ENCODE data around the gene SCRN3.
"Not testable (repeated sequence)": the region's sequence is repeated elsewhere in the genome, so short reads cannot be mapped to it uniquely, and the experiment has no call there.

The SCRN3 gene, protein sequence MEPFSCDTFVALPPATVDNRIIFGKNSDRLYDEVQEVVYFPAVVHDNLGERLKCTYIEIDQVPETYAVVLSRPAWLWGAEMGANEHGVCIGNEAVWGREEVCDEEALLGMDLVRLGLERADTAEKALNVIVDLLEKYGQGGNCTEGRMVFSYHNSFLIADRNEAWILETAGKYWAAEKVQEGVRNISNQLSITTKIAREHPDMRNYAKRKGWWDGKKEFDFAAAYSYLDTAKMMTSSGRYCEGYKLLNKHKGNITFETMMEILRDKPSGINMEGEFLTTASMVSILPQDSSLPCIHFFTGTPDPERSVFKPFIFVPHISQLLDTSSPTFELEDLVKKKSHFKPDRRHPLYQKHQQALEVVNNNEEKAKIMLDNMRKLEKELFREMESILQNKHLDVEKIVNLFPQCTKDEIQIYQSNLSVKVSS

DNA sequence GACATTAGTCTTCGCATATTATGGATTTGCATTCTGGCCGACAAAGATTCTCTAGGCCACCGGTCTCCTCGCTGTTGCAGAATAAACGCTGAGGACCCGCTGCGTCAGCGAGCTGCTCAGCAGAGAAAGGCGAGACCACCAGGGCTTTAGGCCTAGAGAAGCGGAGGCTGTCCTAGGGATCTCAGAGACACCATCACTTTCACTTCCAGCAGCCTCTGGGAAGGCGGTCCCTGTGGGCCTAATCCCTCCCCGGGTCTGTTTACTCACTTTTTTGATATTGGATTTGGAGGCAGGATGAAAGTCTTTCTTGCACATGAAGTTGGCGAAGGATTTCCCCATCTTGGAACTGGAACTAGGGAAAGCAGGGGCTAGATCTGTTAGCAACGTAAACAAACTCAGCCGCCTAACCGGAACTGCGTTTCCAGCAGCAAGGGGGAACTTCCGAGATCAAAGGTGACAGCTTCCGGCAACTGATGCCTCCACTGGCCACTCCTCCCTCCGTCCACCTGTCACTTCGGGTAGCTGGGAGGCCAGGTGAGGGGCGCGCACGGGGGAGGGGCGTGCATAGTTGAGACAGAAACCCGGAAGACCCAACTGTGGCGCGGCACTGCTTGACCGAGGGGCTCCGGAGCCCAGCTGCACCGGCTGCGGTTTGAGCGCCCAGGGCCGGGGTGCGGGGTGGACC lies at the start of gene SCRN3:
Gene SCRN3, plus strand, starts transcription at position 447 of the 685 bp plus-strand sequence. CDS start 2,554 bp downstream, outside the sequence.
- peak; percentile 95 to 98 for DNase-seq

DNA sequence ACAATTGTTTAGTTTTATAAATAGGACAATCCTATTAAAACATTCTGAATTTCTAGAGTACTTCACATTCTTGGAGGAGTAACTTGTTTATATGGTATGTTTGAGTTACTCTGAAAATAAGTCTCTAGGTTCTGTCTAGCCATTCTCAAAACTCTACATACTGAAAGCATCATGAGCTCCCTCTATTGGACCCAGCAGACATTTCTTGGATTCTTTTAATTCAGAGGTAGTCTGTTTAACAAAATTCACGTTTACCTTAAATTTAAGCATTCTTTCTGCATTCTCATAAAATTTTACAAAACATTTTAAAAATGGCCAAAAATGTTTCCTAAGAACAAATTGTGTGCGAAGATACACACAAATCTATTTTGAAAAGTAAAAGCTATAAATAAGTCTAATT lies 45.5 kb upstream of the SCRN3 start:
- DNase-seq, result peak in 1 of 2 experiments; percentile 36

- DNase-seq, result no peak
Measured at GRCh38 chr2:174350593-174351181, 44.8 kb upstream of the SCRN3 start.

DNA sequence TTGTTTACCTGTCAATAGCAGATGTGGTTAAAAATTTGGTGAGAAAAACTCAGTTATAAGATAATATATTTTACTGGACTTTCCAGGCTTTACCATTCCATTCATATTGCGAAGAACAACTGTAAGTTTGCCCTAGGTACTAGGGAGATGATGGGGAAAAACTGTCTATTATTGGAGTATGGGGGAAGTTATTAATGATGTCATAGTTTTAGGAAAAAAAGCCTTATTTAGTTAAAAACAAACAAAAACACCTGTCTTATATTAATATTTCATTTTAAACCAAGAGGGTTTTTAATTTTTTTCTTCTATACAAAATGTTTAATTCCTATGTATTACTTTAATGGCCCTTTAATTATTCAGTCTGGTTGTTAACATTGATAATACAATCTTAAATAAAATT lies 42.5 kb upstream of the SCRN3 start:
- no peak for DNase-seq

DNA sequence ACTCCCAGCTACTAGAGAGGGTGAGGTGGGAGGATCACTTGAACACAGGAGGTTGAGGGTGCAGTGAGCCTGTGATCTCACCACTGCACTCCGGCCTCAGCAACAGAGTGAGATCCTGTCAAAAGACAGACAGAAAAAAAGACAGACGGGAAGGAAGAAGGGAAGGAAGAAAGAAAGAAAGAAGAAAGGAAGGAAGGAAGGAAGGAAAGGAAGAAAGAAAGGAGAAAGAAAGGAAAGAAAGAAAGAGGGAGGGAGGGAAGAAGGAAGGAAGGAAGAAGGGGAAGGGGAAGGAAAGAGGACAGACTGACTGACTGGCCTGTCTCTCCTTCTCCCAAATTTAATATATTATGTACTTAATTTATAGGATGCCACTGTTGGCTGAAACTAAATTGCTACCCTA lies 39.2 kb upstream of the SCRN3 start:
- no peak for DNase-seq

DNA sequence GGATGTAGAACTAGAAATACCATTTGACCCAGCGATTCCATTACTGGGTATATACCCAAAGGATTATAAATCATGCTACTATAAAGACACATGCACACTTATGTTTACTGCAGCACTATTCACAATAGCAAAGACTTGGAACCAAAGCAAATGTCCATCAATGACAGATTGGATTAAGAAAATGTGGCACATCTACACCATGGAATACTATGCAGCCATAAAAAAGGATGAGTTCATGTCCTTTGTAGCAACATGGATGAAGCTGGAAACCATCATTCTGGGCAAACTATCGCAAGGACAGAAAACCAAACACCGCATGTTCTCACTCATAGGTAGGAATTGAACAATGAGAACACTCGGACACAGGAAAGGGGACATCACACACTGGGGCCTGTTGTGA lies 35.9 kb upstream of the SCRN3 start:
- DNase-seq, result not testable (repeated sequence)

GRCh38 chr2:174362949-174363348 lies 32.6 kb upstream of the SCRN3 start:
- no peak for DNase-seq

GRCh38 chr2:174363492-174364225 lies 31.9 kb upstream of the SCRN3 start:
- not testable (repeated sequence) for DNase-seq

DNA sequence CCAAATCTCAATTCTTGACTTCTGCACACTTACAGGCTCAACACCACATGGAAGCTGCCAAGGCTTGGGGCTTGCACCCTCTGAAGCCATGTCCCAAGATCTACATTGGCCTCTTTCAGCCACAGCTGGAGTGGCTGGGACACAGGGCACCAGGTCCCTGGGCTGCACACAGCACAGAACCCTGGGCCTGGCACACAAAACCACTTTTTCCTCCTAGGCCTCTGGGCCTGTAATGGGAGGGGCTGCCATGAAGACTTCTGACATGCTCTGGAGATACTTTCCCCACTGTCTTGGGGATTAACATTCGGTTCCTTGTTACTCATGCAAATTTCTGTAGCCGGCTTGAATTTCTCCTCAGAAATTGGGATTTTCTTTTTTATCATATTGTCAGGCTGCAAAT lies 30.9 kb upstream of the SCRN3 start:
- DNase-seq, result no peak

DNA sequence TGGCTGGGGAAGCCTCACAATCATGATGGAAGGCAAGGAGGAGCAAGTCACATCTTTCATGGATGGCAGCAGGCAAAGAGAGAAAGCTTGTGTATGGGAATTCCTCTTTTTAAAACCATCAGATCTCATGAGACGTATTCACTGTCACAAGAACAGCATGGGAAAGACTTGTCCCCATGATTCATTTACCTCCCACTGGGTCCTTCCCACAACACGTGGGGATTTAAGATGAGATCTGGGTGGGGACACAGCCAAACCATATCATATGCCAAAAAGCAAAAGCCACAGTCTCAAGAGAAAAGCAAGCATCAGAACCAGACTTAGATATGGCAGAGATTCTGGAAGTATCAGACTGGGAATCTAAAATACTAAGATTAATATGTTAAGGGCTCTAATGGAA lies 30.0 kb upstream of the SCRN3 start:
- DNase-seq, result no peak

DNA sequence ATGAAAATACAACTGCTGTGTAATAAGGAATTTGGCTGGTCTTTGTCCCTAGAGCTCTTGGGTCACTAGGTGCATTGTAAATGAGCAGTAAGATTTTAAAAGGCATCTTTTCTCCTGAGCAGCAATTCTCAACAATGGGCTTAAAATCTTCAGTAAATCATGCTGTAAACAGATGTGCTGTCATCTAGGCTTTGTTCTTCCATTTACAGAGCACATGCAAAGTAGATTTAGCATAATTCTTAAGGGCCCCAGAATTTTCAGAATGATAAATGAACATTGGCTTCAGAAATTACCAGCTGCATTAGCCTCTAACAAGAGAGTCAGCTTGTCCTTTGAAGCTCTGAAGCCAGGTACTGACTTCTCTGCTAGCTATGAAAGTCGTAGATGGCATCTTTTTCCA lies 26.8 kb upstream of the SCRN3 start:
- no peak for DNase-seq

GRCh38 chr2:174376967-174377366 lies 18.6 kb upstream of the SCRN3 start:
- DNase-seq, result no peak

- DNase-seq, result no peak
Measured at GRCh38 chr2:174383796-174384195, 11.7 kb upstream of the SCRN3 start.

DNA sequence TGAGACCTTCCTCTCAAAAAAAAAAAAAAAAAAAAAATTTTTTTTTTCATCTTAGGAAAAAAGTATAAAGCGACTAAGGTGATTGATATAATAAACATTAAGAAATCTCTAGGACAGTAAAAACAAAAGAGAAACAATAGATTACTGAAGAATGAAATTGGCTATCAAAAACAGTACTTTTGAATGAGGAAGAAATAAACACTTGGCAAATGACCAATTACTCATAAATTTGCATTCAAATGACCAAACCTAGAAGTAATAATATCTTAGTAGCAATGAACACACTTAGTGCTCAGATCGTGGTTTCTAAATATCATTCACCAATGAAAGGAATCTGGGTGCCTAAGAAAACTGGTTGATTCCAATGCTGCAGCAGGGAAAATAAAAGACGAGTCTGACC lies 10.3 kb upstream of the SCRN3 start:
- no peak for DNase-seq

- not testable (repeated sequence) for DNase-seq
Measured at GRCh38 chr2:174388706-174389105, 6.8 kb upstream of the SCRN3 start.

DNA sequence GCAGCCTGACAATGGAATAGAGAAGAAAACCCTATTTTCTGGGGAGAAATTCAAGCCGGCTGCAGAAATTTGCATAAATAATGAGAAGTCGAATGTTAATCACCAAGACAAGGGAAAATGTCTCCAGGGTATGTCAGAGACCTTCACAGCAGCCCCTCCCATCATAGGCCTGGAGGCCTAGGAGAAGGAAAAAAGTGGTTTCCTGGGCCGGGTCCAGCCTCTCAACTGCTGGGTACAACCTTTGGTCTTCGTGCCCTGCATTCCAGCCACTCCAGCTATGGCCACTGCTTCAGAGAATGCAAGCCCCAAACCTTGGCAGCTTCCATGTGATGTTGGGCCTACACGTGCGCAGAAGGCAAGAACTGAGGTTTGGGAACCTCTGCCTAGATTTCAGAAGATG lies 6.0 kb upstream of the SCRN3 start:
- no peak for DNase-seq

DNA sequence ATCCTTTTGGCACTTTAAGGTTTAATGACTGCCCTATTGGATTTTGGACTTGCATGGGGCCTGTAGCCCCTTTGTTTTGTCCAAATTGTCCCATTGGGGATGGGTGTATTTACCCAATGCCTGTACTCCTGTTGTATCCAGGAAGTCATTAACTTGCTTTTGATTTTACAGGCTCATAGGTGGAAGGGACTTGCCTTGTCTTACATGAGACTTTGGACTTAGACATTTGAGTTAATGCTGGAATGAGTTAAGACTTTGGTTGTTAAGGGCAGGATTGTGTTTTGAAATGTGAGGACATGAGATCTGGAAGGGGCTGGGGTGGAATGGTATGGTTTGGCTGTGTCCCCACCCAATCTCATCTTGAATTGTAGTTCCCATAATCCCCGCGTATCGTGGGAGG lies 5.2 kb upstream of the SCRN3 start:
- not testable (repeated sequence) for DNase-seq

DNA sequence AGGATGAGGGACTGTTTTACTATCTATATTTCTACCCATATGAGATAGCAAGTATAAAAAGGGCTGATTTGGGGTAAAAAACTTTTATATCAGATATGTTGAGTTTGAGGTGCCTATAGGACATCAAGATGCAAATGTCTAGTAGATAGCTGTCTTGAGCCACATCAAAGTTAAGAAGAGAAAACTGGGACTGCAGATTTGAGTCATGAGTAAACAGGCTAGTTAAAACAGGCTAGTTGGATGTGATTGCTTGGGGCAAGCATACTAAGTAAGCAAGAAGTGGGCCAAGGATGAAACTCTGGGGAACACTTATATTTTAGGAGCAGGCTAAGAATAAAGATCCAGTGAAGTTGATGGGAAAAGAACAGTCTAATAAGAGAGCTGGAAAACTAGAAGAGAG lies 2.8 kb upstream of the SCRN3 start:
- no peak for DNase-seq

DNA sequence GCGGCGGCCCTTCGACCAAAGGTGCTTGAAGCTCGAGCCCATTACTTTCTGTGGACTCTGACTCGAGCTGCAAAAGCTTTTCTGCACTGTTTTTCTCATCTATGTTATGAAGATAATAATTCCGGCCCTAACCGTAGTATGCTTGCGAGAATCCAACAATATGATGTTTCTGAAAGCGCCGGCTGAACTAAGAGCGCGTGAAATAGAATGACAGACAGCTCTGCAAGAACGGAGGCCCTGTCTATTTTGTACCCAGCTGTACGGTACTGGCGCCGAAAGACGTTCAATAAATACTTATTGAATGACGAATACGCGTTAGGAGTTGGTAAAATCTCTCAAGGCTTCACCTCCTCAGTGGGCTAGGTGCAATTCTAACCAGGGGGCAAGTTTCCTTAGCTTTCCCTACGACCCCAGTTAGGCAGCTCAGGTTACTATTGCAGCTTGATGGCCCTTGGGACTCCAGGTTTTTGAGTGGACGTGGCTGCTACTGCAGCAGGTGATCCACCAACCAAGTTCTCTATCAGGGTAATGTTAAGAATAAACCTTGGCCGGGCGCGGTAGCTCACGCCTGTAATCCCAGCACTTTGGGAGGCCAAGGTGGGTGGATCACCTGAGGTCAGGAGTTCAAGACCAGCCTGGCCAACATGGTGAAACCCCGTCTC lies 570 bp downstream of the SCRN3 start:
- DNase-seq, result peak; percentile 77 to 79

- peak in 1 of 2 experiments; percentile 3 for DNase-seq
Measured at GRCh38 chr2:174397773-174398172, 2.2 kb downstream of the SCRN3 start.

GRCh38 chr2:174399171-174399570 lies 3.6 kb downstream of the SCRN3 start:
- no peak for DNase-seq

DNA sequence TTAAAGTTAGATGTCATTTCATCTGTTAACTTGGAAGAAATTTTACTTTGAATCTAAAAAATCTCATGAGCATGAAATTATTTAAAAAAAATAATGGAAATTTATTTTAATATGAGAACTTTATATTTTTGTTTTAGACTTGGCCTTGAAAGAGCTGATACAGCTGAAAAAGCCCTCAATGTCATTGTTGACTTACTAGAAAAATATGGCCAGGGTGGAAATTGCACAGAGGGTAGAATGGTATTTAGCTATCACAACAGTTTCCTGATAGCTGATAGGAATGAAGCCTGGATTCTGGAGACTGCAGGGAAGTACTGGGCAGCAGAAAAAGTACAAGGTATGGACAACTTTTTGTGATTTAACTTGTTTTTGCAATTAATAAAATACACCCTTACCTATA lies 5.3 kb downstream of the SCRN3 start:
- no peak for DNase-seq

GRCh38 chr2:174403628-174404027 lies 8.1 kb downstream of the SCRN3 start:
- no peak for DNase-seq
